ENCODE data around the gene TOX4. TPM values are rescaled to one million over a fixed set of nuclear protein-coding genes. Genes with fewer than 3 reads are reported as not detected.

Gene TOX4
- total and polyA plus RNA-seq, 2 of the 8 experiments (the other 6 are each of a cell fraction or from before 2014, with no cell fraction given) = 51.5 to 58.3 TPM

DNA sequence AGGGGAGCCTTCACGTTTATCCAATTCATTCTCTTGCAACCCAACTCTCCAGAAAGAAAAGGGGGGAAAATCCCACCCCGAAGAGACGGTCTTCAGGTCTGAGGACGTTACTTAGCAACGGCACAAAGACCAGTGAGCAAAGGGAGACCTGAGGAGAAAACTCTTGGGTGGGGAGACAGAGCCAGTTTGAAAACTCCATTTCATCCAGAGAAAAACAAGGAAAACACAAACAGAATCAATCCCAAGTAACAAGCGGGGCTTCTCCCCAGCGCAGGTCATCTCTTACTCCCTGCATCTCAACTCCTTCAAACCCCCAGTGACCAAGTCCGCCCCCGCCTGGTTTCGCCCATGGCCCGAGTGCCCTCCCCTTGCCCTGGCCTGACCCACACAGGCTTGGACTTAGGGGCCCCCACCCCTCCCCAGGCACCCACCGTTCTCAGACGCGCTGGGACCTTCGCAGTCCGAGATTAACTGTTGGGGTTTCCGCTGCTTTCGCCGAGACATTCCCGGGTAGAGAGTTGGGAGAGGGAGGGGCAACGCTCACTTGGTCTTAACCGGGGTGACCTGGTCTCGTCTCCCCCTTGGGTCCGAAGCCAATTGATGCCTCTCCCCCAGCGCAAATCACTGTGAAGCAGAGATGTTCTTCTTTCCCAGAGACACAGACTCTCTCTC lies 59.6 kb downstream of the TOX4 start (continued):
- TF ChIP-seq, protein P1, sequence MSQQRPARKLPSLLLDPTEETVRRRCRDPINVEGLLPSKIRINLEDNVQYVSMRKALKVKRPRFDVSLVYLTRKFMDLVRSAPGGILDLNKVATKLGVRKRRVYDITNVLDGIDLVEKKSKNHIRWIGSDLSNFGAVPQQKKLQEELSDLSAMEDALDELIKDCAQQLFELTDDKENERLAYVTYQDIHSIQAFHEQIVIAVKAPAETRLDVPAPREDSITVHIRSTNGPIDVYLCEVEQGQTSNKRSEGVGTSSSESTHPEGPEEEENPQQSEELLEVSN (IDR thresholded peaks at IDR 0.05) = no peak
- TF ChIP-seq, protein P2, sequence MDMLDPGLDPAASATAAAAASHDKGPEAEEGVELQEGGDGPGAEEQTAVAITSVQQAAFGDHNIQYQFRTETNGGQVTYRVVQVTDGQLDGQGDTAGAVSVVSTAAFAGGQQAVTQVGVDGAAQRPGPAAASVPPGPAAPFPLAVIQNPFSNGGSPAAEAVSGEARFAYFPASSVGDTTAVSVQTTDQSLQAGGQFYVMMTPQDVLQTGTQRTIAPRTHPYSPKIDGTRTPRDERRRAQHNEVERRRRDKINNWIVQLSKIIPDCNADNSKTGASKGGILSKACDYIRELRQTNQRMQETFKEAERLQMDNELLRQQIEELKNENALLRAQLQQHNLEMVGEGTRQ (IDR thresholded peaks at IDR 0.05; ENCODE audit: low read length) = no peak
- TF ChIP-seq GTF2F1 (IDR thresholded peaks at IDR 0.05; ENCODE audit: borderline replicate concordance, low read depth, low read length) = no peak
- TF ChIP-seq, protein P3, sequence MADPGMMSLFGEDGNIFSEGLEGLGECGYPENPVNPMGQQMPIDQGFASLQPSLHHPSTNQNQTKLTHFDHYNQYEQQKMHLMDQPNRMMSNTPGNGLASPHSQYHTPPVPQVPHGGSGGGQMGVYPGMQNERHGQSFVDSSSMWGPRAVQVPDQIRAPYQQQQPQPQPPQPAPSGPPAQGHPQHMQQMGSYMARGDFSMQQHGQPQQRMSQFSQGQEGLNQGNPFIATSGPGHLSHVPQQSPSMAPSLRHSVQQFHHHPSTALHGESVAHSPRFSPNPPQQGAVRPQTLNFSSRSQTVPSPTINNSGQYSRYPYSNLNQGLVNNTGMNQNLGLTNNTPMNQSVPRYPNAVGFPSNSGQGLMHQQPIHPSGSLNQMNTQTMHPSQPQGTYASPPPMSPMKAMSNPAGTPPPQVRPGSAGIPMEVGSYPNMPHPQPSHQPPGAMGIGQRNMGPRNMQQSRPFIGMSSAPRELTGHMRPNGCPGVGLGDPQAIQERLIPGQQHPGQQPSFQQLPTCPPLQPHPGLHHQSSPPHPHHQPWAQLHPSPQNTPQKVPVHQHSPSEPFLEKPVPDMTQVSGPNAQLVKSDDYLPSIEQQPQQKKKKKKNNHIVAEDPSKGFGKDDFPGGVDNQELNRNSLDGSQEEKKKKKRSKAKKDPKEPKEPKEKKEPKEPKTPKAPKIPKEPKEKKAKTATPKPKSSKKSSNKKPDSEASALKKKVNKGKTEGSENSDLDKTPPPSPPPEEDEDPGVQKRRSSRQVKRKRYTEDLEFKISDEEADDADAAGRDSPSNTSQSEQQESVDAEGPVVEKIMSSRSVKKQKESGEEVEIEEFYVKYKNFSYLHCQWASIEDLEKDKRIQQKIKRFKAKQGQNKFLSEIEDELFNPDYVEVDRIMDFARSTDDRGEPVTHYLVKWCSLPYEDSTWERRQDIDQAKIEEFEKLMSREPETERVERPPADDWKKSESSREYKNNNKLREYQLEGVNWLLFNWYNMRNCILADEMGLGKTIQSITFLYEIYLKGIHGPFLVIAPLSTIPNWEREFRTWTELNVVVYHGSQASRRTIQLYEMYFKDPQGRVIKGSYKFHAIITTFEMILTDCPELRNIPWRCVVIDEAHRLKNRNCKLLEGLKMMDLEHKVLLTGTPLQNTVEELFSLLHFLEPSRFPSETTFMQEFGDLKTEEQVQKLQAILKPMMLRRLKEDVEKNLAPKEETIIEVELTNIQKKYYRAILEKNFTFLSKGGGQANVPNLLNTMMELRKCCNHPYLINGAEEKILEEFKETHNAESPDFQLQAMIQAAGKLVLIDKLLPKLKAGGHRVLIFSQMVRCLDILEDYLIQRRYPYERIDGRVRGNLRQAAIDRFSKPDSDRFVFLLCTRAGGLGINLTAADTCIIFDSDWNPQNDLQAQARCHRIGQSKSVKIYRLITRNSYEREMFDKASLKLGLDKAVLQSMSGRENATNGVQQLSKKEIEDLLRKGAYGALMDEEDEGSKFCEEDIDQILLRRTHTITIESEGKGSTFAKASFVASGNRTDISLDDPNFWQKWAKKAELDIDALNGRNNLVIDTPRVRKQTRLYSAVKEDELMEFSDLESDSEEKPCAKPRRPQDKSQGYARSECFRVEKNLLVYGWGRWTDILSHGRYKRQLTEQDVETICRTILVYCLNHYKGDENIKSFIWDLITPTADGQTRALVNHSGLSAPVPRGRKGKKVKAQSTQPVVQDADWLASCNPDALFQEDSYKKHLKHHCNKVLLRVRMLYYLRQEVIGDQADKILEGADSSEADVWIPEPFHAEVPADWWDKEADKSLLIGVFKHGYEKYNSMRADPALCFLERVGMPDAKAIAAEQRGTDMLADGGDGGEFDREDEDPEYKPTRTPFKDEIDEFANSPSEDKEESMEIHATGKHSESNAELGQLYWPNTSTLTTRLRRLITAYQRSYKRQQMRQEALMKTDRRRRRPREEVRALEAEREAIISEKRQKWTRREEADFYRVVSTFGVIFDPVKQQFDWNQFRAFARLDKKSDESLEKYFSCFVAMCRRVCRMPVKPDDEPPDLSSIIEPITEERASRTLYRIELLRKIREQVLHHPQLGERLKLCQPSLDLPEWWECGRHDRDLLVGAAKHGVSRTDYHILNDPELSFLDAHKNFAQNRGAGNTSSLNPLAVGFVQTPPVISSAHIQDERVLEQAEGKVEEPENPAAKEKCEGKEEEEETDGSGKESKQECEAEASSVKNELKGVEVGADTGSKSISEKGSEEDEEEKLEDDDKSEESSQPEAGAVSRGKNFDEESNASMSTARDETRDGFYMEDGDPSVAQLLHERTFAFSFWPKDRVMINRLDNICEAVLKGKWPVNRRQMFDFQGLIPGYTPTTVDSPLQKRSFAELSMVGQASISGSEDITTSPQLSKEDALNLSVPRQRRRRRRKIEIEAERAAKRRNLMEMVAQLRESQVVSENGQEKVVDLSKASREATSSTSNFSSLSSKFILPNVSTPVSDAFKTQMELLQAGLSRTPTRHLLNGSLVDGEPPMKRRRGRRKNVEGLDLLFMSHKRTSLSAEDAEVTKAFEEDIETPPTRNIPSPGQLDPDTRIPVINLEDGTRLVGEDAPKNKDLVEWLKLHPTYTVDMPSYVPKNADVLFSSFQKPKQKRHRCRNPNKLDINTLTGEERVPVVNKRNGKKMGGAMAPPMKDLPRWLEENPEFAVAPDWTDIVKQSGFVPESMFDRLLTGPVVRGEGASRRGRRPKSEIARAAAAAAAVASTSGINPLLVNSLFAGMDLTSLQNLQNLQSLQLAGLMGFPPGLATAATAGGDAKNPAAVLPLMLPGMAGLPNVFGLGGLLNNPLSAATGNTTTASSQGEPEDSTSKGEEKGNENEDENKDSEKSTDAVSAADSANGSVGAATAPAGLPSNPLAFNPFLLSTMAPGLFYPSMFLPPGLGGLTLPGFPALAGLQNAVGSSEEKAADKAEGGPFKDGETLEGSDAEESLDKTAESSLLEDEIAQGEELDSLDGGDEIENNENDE (IDR thresholded peaks at IDR 0.05; ENCODE audit: insufficient replicate concordance, low read length) = no peak
- TF ChIP-seq RFX5 (IDR thresholded peaks at IDR 0.05; ENCODE audit: borderline replicate concordance, low read depth, low read length) = no peak
- no peak for TF ChIP-seq KDM5A (IDR thresholded peaks at IDR 0.05; ENCODE audit: low read length)
- TF ChIP-seq SIX5 (IDR thresholded peaks at IDR 0.05; ENCODE audit: low read depth, low read length) = no peak
- no peak for TF ChIP-seq TAF1 (IDR thresholded peaks at IDR 0.05; ENCODE audit: low read depth, low read length)
